A673 (cell line): ENCODE data around the gene KCNQ1. TPM values are rescaled to one million over a fixed set of nuclear protein-coding genes. Genes with fewer than 3 reads are reported as not detected.

Experiments used
- BruUV-seq: library from RNA; stranded (reverse); fragments of 400-500 nt; replicated peaks from 2 replicates; lab custom pipeline; 2021; lab: Mats Ljungman, UMichigan
- CTCF ChIA-PET: fragments of 300-600 bp; sonication (Branson Sonifier 250); formaldehyde crosslinking; loops from one replicate; lab custom pipeline; 2022; ENCODE audit warnings: antibody characterized with exemption; lab: Charles Lee
- POLR2A ChIA-PET: fragments of 300-600 bp; sonication (Branson Sonifier 250); formaldehyde crosslinking; loops from one replicate; lab custom pipeline; 2022; ENCODE audit warnings: antibody characterized with exemption; ENCODE audit not compliant: low non-redundant PET; lab: Charles Lee
- DNase-seq: peaks from one replicate; pipeline ENCODE4 v3.0.0-alpha.2; 2015; ENCODE audit warnings: low spot score
- H3K27ac ChIP-seq: fragments of 200-600 bp; sonication (generic); 2 replicates; pipeline ENCODE4 v1.5.1; 2016; ENCODE audit warnings: mixed run types, low read depth, mild to moderate bottlenecking, mixed read lengths, antibody characterized with exemption, low read length; ENCODE audit not compliant: poor library complexity, severe bottlenecking
- H3K27me3 ChIP-seq: fragments of 200-600 bp; sonication (generic); replicated peaks from 2 replicates; pipeline ENCODE4 v1.6.1; 2017; ENCODE audit warnings: mixed run types, low read depth, mild to moderate bottlenecking, mixed read lengths, antibody characterized with exemption, low read length; ENCODE audit not compliant: insufficient read depth, poor library complexity
- H3K36me3 ChIP-seq: fragments of 200-600 bp; sonication (generic); 2 replicates; pipeline ENCODE4 v1.6.1; 2016; ENCODE audit warnings: mixed run types, mild to moderate bottlenecking, mixed read lengths, antibody characterized with exemption, low read length; ENCODE audit not compliant: insufficient read depth, poor library complexity, severe bottlenecking
- H3K4me1 ChIP-seq: fragments of 200-600 bp; sonication (generic); 2 replicates; pipeline ENCODE4 v1.6.1; 2017; ENCODE audit warnings: mixed run types, mild to moderate bottlenecking, mixed read lengths, antibody characterized with exemption, low read length; ENCODE audit not compliant: insufficient read depth, poor library complexity, severe bottlenecking
- H3K4me3 ChIP-seq: fragments of 200-600 bp; sonication (generic); 2 replicates; pipeline ENCODE4 v1.5.1; 2016; ENCODE audit warnings: low read depth, mixed run types, mild to moderate bottlenecking, mixed read lengths, low read length; ENCODE audit not compliant: poor library complexity, severe bottlenecking
- H3K9me3 ChIP-seq: fragments of 200-600 bp; sonication (generic); 2 replicates; pipeline ENCODE4 v1.6.1; 2016; ENCODE audit warnings: mixed run types, low read depth, mild to moderate bottlenecking, mixed read lengths, antibody characterized with exemption, low read length; ENCODE audit not compliant: poor library complexity, severe bottlenecking
- CTCF ChIP-seq: fragments of 300-800, 200-600 bp; sonication (generic); conservative IDR thresholded peaks from 2 replicates; pipeline ENCODE4 v1.5.1; 2017; ENCODE audit warnings: low read depth, mild to moderate bottlenecking, antibody characterized with exemption, low read length, moderate library complexity, mixed read lengths
- EZH2 ChIP-seq: fragments of 200-600 bp; sonication (generic); IDR thresholded peaks from 2 replicates; pipeline ENCODE4 v1.6.1; 2017; ENCODE audit warnings: borderline replicate concordance, low read depth, mild to moderate bottlenecking, mixed read lengths, antibody characterized with exemption, low read length; ENCODE audit not compliant: poor library complexity, severe bottlenecking
- intact Hi-C: fragments of 100-400 bp; cut with micrococcal nuclease; formaldehyde crosslinking; loops from one replicate; pipeline ENCODE4 v1.10.0; 2022; ENCODE audit not compliant: unreplicated experiment
- total RNA-seq: library from RNA; stranded (reverse); gene quantifications from 2 replicates; pipeline ENCODE4 v1.2.3, GENCODE V29; 2021

The KCNQ1 gene
- total RNA-seq, 1 experiment from 2014 or later = not detected

DNA sequence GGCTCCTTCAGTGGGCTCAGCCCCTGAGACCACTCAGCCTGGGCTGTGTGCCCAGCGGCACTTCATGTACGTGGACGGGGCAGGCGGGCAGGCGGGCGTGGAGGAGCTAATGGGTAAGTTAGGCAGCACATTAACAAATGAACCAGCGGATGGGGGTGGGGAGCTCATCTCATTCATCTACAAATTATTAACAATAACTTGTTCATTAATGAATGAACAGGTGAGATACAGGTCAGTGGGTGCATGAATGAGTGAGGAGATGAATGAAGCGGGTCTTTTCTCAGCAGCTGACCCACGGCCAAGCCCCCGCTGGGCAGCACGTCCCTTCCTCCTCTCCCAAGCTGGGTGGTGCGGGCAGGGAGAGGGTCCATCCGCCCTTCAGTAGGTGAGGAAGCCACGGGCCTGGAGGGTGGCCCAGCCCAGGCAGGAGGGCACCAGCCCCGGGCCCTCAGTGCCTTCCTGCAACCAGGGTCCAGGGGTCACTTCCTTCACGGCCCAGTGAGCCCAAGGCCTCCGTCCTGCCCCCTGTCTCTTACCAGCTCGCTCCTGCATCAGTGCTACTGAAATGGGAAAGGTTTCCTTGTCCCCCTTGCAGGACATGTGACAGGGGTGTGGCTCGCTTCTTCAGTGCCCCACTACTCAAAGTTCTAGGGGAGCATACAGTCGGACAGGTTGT lies 315.5 kb downstream of the KCNQ1 start:
- CTCF ChIA-PET = no interaction called here
- intact Hi-C loops = no loop called here
- DNase-seq = no peak
- H3K4me3 ChIP-seq = no peak overlapping the region
- H3K36me3 ChIP-seq = no peaks in the 10 kb centered on the region
- BruUV-seq = no TSS peak
- no peaks in the 10 kb centered on the region for H3K27me3 ChIP-seq
- POLR2A ChIA-PET = no interaction called here
- TF ChIP-seq CTCF (no peak), EZH2 (no peak)
- H3K4me1 ChIP-seq = no peaks in the 10 kb centered on the region
- no peaks in the 10 kb centered on the region for H3K9me3 ChIP-seq
- no peak overlapping the region for H3K27ac ChIP-seq

DNA sequence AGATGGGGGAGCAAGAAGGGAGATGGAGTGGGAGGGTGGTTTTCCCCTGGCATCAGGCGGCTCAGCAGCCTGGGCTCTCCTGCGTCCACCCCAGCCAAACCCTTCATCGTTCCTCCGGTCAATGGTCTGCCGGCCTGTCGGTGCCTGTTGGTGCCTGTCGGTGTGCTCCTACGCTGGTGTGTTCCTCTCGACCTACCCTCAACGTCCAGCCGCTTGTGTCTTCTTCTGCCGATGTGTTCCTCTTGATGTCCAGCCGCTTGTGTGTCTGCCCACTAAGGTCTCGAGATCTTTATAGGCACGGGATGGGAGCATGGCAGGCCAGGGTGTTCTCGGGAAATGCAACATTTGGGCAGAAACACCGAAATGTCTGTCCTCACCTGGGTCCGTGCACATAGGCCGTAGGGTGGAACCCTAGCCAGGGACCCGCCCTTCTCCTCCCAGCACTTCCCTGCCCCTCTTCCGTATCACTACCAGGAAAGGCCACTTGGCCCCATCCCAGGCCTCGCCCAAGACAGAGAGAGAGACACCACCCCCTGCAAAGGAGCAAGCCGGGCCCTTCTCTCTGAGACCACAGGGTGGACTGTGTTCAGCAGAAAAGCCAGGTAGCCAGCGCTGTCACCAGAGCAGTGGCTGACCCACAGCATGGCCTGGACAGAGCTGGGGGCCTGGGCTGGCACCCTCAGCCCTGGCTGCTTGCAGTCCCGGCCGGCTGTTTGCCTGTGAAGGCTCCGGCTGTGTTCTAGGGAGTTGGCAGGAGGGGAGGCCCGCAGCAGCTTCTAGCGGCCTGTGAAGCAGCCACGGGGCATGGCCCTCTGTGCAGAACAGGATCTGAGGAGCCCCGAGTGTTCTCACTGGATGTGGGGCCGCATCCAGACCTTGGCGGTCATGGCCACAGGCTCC lies 316.6 kb downstream of the KCNQ1 start:
- CTCF ChIA-PET = no interaction called here
- intact Hi-C loops = no loop called here
- no peaks in the 10 kb centered on the region for H3K4me1 ChIP-seq
- H3K4me3 ChIP-seq = no peak overlapping the region
- no peak overlapping the region for H3K27ac ChIP-seq
- TF ChIP-seq EZH2 (no peak), CTCF (no peak)
- no peak for DNase-seq
- no TSS peak for BruUV-seq
- H3K36me3 ChIP-seq = no peaks in the 10 kb centered on the region
- no peaks in the 10 kb centered on the region for H3K9me3 ChIP-seq
- peaks cover under 1% of the 10 kb centered on the region for H3K27me3 ChIP-seq
- POLR2A ChIA-PET = no interaction called here

DNA sequence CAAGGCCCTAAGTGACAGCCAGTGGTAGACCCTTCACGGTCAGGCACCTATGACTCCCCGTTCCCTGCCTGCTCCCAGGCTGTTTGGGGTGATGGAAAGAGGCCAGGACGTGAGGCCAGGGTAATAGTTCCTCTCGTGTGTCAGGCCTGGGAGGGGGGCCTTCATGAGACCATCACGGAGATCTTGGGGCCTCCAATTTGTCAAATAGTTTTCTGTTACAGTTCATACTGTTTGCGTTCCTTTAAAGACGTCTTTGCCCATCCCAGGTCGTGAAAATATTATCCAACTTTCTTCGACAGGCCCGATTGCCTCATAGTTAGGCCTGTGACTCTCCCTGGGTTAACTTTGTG lies 317.2 kb downstream of the KCNQ1 start:
- ChIA-PET CTCF (no interaction called here), POLR2A (no interaction called here)
- no peak for TF ChIP-seq EZH2
- no peak for TF ChIP-seq CTCF

More for the DNA sequence above, 317.2 kb downstream of the KCNQ1 start:
- Histone ChIP-seq H3K9me3 (no peaks in the 10 kb centered on the region), H3K36me3 (no peaks in the 10 kb centered on the region), H3K4me1 (no peaks in the 10 kb centered on the region), H3K27me3 (peaks cover 3% of the 10 kb centered on the region), H3K4me3 (no peak overlapping the region), H3K27ac (no peak overlapping the region)
- DNase-seq = no peak
- intact Hi-C loops = no loop called here
- BruUV-seq = no TSS peak
